ENCODE results near the gene NBL1. TPM values are rescaled to one million over a fixed set of nuclear protein-coding genes. Genes with fewer than 3 reads are reported as not detected.

NBL1 gene
- total and polyA plus RNA-seq, 10 of the 15 experiments (the other 5 are each of a cell fraction or from before 2014, with no cell fraction given) = 0.13 to 2.4 (median 0.81) TPM; not detected in 1

DNA sequence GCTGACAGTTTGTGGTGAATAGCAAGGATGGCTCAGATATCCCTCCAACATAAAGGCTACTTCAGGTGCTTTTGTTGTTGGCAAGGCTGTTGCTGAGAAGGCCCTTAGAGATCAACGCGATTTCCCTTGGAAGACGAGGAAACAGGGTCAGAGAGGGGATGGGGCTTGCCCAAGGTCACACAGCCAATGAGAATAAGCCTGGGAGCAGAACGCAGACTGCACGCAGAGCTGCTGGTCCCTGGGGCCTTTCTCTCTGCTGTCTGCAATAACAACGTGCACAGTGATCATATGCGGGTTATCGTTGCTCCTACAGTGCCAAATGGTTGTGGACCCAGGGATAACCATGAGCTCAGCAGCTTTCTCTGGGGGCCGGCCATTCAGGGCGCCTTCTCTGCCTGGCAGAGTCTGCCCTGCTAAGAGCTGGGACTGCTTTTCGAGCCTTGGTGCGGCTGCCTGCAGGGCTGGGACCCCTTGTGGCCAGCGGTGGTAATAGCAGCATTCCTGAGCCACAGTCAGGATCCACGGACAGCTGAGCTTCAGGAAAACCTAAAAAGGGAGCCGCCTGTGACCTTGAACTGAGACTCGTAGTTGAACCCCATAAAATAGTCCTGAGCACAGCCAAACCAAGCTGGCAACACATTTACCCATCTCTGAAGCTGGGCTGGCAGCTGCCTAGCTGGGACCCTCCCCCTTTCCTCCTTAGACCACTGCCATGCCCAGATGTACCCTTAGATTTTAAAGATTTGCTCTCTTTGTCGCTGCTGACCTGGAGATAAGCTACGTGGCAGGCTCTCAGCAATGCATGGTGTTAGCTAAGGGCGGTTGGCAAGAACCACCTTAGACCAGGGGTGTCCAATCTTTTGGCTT lies 60.4 kb downstream of the NBL1 start (continued):
- TF ChIP-seq, protein P1, sequence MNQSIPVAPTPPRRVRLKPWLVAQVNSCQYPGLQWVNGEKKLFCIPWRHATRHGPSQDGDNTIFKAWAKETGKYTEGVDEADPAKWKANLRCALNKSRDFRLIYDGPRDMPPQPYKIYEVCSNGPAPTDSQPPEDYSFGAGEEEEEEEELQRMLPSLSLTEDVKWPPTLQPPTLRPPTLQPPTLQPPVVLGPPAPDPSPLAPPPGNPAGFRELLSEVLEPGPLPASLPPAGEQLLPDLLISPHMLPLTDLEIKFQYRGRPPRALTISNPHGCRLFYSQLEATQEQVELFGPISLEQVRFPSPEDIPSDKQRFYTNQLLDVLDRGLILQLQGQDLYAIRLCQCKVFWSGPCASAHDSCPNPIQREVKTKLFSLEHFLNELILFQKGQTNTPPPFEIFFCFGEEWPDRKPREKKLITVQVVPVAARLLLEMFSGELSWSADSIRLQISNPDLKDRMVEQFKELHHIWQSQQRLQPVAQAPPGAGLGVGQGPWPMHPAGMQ (IDR thresholded peaks at IDR 0.05; ENCODE audit: borderline replicate concordance) = no peak
- TF ChIP-seq BACH1 (IDR thresholded peaks at IDR 0.05; ENCODE audit: borderline replicate concordance) (no peak), SUZ12 (IDR thresholded peaks at IDR 0.05; ENCODE audit: unreplicated experiment) (no peak), BCL11A (IDR thresholded peaks at IDR 0.05; ENCODE audit: low read depth, low read length) (no peak), CBX5 (IDR thresholded peaks at IDR 0.05; ENCODE audit: low read depth) (no peak), RELA (IDR thresholded peaks at IDR 0.05; ENCODE audit: borderline replicate concordance, partially characterized antibody) (no peak), MXI1 (IDR thresholded peaks at IDR 0.05; ENCODE audit: low read depth, low read length) (no peak), PML (IDR thresholded peaks at IDR 0.05; ENCODE audit: low read length) (no peak), RB1 (IDR thresholded peaks at IDR 0.05; ENCODE audit: borderline replicate concordance) (0 out of 2 replicates have a peak, but pooled peaks have one; percentile 23), HCFC1 (IDR thresholded peaks at IDR 0.05; ENCODE audit: low read length) (no peak), TCF3 (IDR thresholded peaks at IDR 0.05; ENCODE audit: borderline replicate concordance, insufficient read depth, low read depth, low read length) (no peak), SREBF1 (IDR thresholded peaks at IDR 0.05; ENCODE audit: low read length) (no peak), YY1 (IDR thresholded peaks at IDR 0.05; ENCODE audit: low read depth, low read length) (peak; percentile 62), GATAD2B (conservative IDR thresholded peaks at IDR 0.05; ENCODE audit: low read depth) (no peak), SPI1 (IDR thresholded peaks at IDR 0.05; ENCODE audit: borderline replicate concordance, insufficient read depth, low read depth, low read length) (no peak), HDGF (IDR thresholded peaks at IDR 0.05) (no peak), BRCA1 (IDR thresholded peaks at IDR 0.05; ENCODE audit: low read depth, low read length) (no peak), BMI1 (IDR thresholded peaks at IDR 0.05; ENCODE audit: borderline replicate concordance) (no peak), SREBF2 (IDR thresholded peaks at IDR 0.05; ENCODE audit: low read length) (no peak), ZNF274 (IDR thresholded peaks at IDR 0.05; ENCODE audit: insufficient read depth, insufficient read length) (no peak), GABPA (IDR thresholded peaks at IDR 0.05; ENCODE audit: low read depth) (no peak), CBFB (IDR thresholded peaks at IDR 0.05; ENCODE audit: low read depth) (no peak)
- TF ChIP-seq, protein P2, sequence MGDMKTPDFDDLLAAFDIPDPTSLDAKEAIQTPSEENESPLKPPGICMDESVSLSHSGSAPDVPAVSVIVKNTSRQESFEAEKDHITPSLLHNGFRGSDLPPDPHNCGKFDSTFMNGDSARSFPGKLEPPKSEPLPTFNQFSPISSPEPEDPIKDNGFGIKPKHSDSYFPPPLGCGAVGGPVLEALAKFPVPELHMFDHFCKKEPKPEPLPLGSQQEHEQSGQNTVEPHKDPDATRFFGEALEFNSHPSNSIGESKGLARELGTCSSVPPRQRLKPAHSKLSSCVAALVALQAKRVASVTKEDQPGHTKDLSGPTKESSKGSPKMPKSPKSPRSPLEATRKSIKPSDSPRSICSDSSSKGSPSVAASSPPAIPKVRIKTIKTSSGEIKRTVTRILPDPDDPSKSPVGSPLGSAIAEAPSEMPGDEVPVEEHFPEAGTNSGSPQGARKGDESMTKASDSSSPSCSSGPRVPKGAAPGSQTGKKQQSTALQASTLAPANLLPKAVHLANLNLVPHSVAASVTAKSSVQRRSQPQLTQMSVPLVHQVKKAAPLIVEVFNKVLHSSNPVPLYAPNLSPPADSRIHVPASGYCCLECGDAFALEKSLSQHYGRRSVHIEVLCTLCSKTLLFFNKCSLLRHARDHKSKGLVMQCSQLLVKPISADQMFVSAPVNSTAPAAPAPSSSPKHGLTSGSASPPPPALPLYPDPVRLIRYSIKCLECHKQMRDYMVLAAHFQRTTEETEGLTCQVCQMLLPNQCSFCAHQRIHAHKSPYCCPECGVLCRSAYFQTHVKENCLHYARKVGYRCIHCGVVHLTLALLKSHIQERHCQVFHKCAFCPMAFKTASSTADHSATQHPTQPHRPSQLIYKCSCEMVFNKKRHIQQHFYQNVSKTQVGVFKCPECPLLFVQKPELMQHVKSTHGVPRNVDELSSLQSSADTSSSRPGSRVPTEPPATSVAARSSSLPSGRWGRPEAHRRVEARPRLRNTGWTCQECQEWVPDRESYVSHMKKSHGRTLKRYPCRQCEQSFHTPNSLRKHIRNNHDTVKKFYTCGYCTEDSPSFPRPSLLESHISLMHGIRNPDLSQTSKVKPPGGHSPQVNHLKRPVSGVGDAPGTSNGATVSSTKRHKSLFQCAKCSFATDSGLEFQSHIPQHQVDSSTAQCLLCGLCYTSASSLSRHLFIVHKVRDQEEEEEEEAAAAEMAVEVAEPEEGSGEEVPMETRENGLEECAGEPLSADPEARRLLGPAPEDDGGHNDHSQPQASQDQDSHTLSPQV (IDR thresholded peaks at IDR 0.05) = no peak
- TF ChIP-seq, protein P3, sequence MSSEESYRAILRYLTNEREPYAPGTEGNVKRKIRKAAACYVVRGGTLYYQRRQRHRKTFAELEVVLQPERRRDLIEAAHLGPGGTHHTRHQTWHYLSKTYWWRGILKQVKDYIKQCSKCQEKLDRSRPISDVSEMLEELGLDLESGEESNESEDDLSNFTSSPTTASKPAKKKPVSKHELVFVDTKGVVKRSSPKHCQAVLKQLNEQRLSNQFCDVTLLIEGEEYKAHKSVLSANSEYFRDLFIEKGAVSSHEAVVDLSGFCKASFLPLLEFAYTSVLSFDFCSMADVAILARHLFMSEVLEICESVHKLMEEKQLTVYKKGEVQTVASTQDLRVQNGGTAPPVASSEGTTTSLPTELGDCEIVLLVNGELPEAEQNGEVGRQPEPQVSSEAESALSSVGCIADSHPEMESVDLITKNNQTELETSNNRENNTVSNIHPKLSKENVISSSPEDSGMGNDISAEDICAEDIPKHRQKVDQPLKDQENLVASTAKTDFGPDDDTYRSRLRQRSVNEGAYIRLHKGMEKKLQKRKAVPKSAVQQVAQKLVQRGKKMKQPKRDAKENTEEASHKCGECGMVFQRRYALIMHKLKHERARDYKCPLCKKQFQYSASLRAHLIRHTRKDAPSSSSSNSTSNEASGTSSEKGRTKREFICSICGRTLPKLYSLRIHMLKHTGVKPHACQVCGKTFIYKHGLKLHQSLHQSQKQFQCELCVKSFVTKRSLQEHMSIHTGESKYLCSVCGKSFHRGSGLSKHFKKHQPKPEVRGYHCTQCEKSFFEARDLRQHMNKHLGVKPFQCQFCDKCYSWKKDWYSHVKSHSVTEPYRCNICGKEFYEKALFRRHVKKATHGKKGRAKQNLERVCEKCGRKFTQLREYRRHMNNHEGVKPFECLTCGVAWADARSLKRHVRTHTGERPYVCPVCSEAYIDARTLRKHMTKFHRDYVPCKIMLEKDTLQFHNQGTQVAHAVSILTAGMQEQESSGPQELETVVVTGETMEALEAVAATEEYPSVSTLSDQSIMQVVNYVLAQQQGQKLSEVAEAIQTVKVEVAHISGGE (CRISPR knock-in tag; IDR thresholded peaks at IDR 0.05) = no peak

All from GM12878 (cell line).